B cell (primary cell): ENCODE results near the gene SPATA17. TPM values are rescaled to one million over a fixed set of nuclear protein-coding genes. Genes with fewer than 3 reads are reported as not detected.

Experiments used
- ATAC-seq: fragments of 200-7000 bp; cut with Tn5 transposase; one replicate; pipeline ENCODE4 v1.10.0; 2021; ENCODE audit warnings: low read depth, mild to moderate bottlenecking, moderate number of reproducible peaks, moderate library complexity
- CTCF ChIA-PET: fragments of 350-600 bp; sonication (Branson Sonifier 250); formaldehyde crosslinking; loops from one replicate; lab custom pipeline; 2021; ENCODE audit warnings: antibody characterized with exemption, inconsistent platforms; lab: Charles Lee
- POLR2A ChIA-PET: fragments of 350-600 bp; sonication (Branson Sonifier 250); formaldehyde crosslinking; loops from one replicate; lab custom pipeline; 2021; ENCODE audit warnings: antibody characterized with exemption; lab: Charles Lee
- DNase-seq: peaks from one replicate; pipeline ENCODE4 v3.0.0; 2013
- H2AFZ ChIP-seq: 2 replicates; pipeline ENCODE4 v1.6.1; 2012; ENCODE audit warnings: mild to moderate bottlenecking, low read depth, low read length; ENCODE audit not compliant: insufficient read depth, poor library complexity, severe bottlenecking
- H3K27ac ChIP-seq, 2 donors: 1 replicate in 1 of 2; 2 replicates in 1 of 2; pipeline ENCODE4 v1.5.1; 2012 to 2013; ENCODE audit warnings: low read length in 2 of 2, mild to moderate bottlenecking in 2 of 2, moderate library complexity in 1 of 2
- H3K27me3 ChIP-seq, 4 experiments: fragments of 200-600 bp in 1 of 4; sonication (generic) in 1 of 4; replicated peaks in 1 of 4; 1 replicate in 2 of 4; 2 replicates in 2 of 4; pipeline versions ENCODE4 v1.6.1 to v1.7.0; 2013 to 2016; ENCODE audit warnings: low read length in 3 of 4, mild to moderate bottlenecking in 2 of 4, mixed read lengths in 1 of 4, moderate library complexity in 1 of 4; ENCODE audit not compliant: insufficient read depth in 4 of 4, control insufficient read depth in 3 of 4; ENCODE audit errors: control extremely low read depth in 1 of 4
- H3K36me3 ChIP-seq, 2 experiments: replicated peaks in 1 of 2; 1 replicate in 1 of 2; 2 replicates in 1 of 2; pipeline versions ENCODE4 v1.6.1 to v1.7.1; 2013; ENCODE audit warnings: low read length in 1 of 2; ENCODE audit not compliant: insufficient read depth in 2 of 2, control insufficient read depth in 1 of 2; ENCODE audit errors: control extremely low read depth in 1 of 2, extremely low read depth in 1 of 2
- H3K4me1 ChIP-seq, 2 donors: fragments of 200-600 bp in 1 of 2; sonication (generic) in 1 of 2; 1 replicate in 1 of 2; 2 replicates in 1 of 2; pipeline versions ENCODE4 v1.5.1 to v1.6.1; 2013 to 2017; ENCODE audit warnings: low read length in 2 of 2; ENCODE audit not compliant: control insufficient read depth in 2 of 2, insufficient read depth in 2 of 2
- H3K4me2 ChIP-seq: replicated peaks from 2 replicates; pipeline ENCODE3; 2012; ENCODE audit warnings: mild to moderate bottlenecking, low read depth, low read length; ENCODE audit not compliant: poor library complexity, severe bottlenecking
- H3K4me3 ChIP-seq, 5 experiments: fragments of 200-600 bp in 1 of 5; sonication (generic) in 1 of 5; 1 replicate in 3 of 5; 2 replicates in 2 of 5; pipeline versions ENCODE4 v1.5.1 to v1.7.0; 2011 to 2016; ENCODE audit warnings: low read length in 4 of 5, mild to moderate bottlenecking in 4 of 5, low read depth in 2 of 5, control low read depth in 1 of 5, moderate library complexity in 1 of 5; ENCODE audit not compliant: insufficient read depth in 1 of 5; ENCODE audit errors: control extremely low read depth in 1 of 5, extremely low read depth in 1 of 5
- H3K79me2 ChIP-seq: fragments of 200-600 bp; sonication (generic); one replicate; pipeline ENCODE4 v1.6.0; 2016; ENCODE audit warnings: low read length; ENCODE audit not compliant: control insufficient read depth, insufficient read depth
- H3K9ac ChIP-seq: fragments of 200-600 bp; sonication (generic); 2 replicates; pipeline ENCODE4 v1.6.1; 2017; ENCODE audit warnings: mild to moderate bottlenecking, low read length, moderate library complexity
- H3K9me3 ChIP-seq, 3 donors: one replicate each; pipeline versions ENCODE4 v1.6.1 to v1.7.1; 2013; ENCODE audit warnings: low read length in 2 of 3; ENCODE audit not compliant: control insufficient read depth in 2 of 3, insufficient read depth in 1 of 3; ENCODE audit errors: control extremely low read depth in 1 of 3
- H4K20me1 ChIP-seq: 2 replicates; pipeline ENCODE4 v1.6.0; 2012; ENCODE audit warnings: mild to moderate bottlenecking, low read length; ENCODE audit not compliant: insufficient read depth, control insufficient read depth, poor library complexity, severe bottlenecking
- H3K27ac Mint-ChIP-seq: one replicate; pipeline ENCODE4 v1.8.0; 2021; ENCODE audit warnings: mixed read lengths
- H3K27me3 Mint-ChIP-seq: one replicate; pipeline ENCODE4 v1.8.0; 2021; ENCODE audit warnings: mixed read lengths
- H3K4me1 Mint-ChIP-seq: one replicate; pipeline ENCODE4 v1.8.0; 2021; ENCODE audit warnings: mixed read lengths
- H3K4me3 Mint-ChIP-seq: one replicate; pipeline ENCODE4 v1.8.0; 2021; ENCODE audit warnings: mixed read lengths
- H3K9me3 Mint-ChIP-seq: one replicate; pipeline ENCODE4 v1.8.0; 2022; ENCODE audit warnings: mixed read lengths; ENCODE audit not compliant: insufficient read depth
- CTCF ChIP-seq: fragments of 200-600 bp; IDR thresholded peaks from one replicate; pipeline ENCODE4 v1.8.0; 2022; ENCODE audit warnings: antibody characterized with exemption, mild to moderate bottlenecking
- EZH2 ChIP-seq: IDR thresholded peaks from 2 replicates; pipeline ENCODE4 v1.6.1; 2012; ENCODE audit warnings: borderline replicate concordance, low read depth, mild to moderate bottlenecking, moderate library complexity, low read length; ENCODE audit not compliant: insufficient read depth, poor library complexity, severe bottlenecking
- WGBS: methylation state at CpG from one replicate; pipeline ENCODE4 v1.1.5; 2013; ENCODE audit warnings: missing lambda C conversion rate; ENCODE audit not compliant: insufficient coverage; 5-methylcytosine and 5-hydroxymethylcytosine counted together
- intact Hi-C: fragments of 100-400 bp; cut with micrococcal nuclease; formaldehyde crosslinking; loops from one replicate; pipeline ENCODE4 v1.10.0; 2022
- polyA plus RNA-seq: library from polyadenylated mRNA; depleted of rRNA; stranded (reverse); fragments of >200 nt; gene quantifications from 2 replicates; pipeline ENCODE4 v1.2.3, GENCODE V29; 2012
- total RNA-seq, 2 donors: library from RNA; stranded (reverse); fragments of 120-200 nt in 1 of 2; gene quantifications; 1 replicate in 1 of 2; 2 replicates in 1 of 2; pipeline versions ENCODE4 v1.2.3 to v1.2.4, GENCODE V29; 2013 to 2022

Gene SPATA17
- total and polyA plus RNA-seq, 2 donors (not counting 1 experiment from before 2014, with no cell fraction given), result not detected

GRCh38 chr1:217791091-217791490 lies 159.9 kb downstream of the SPATA17 start:
- Histone ChIP-seq H3K27ac (no peak overlapping the region), H3K9me3 (no peaks in the 10 kb centered on the region), H4K20me1 (no peaks in the 10 kb centered on the region), H3K4me2 (no peak overlapping the region), H3K4me3 (no peak overlapping the region), H3K36me3 (no peaks in the 10 kb centered on the region), H3K9ac (no peak overlapping the region), H3K4me1 (no peaks in the 10 kb centered on the region), H2AFZ (no peak overlapping the region), H3K27me3 (no peaks in the 10 kb centered on the region), H3K79me2 (no peaks in the 10 kb centered on the region)
- DNase-seq (no peak), ATAC-seq (no peak)
- H3K4me1 Mint-ChIP-seq, result no peaks in the 10 kb centered on the region
- WGBS, result 100% methylated on average over 1 of the region's 2 CpGs
- no peak overlapping the region for H3K4me3 Mint-ChIP-seq
- no peaks in the 10 kb centered on the region for H3K9me3 Mint-ChIP-seq
- H3K27ac Mint-ChIP-seq, result no peak overlapping the region
- CTCF ChIA-PET, result no interaction called here
- POLR2A ChIA-PET, result no interaction called here
- no peaks in the 10 kb centered on the region for H3K27me3 Mint-ChIP-seq
- TF ChIP-seq EZH2 (no peak), CTCF (no peak)
- intact Hi-C loops, result no loop called here

GRCh38 chr1:217805792-217806191 lies 174.6 kb downstream of the SPATA17 start:
- H3K4me1 Mint-ChIP-seq, result no peaks in the 10 kb centered on the region
- 100% methylated on average over 1 of the region's 1 CpG for WGBS
- H3K4me1 ChIP-seq, result no peaks in the 10 kb centered on the region
- peaks cover 5% of the 10 kb centered on the region for H3K9me3 Mint-ChIP-seq
- no peak overlapping the region for H3K4me3 ChIP-seq
- peaks cover 0 to 2% (median 0%) of the 10 kb centered on the region in 3 donors for H3K9me3 ChIP-seq
- ATAC-seq (no peak), DNase-seq (no peak)
- H3K9ac ChIP-seq, result no peak overlapping the region
- TF ChIP-seq EZH2 (no peak), CTCF (no peak)
- H3K4me3 Mint-ChIP-seq, result no peak overlapping the region
- H3K4me2 ChIP-seq, result no peak overlapping the region
- H3K27me3 Mint-ChIP-seq, result no peaks in the 10 kb centered on the region
- no peak overlapping the region for H3K27ac ChIP-seq
- ChIA-PET CTCF (no interaction called here), POLR2A (no interaction called here)
- no peak overlapping the region for H3K27ac Mint-ChIP-seq
- H3K27me3 ChIP-seq, result no peaks in the 10 kb centered on the region
- H3K36me3 ChIP-seq, result no peaks in the 10 kb centered on the region
- intact Hi-C loops, result no loop called here
- no peaks in the 10 kb centered on the region for H4K20me1 ChIP-seq
- H3K79me2 ChIP-seq, result no peaks in the 10 kb centered on the region
- H2AFZ ChIP-seq, result no peak overlapping the region
